GOT3 (cell line): ENCODE results near the gene FAT1.

Experiments
- DNase-seq: peaks from one replicate; lab custom pipeline; 2025; ENCODE audit warnings: mixed read lengths; lab: John Stamatoyannopoulos, UW

FAT1 gene

GRCh38 chr4:186619088-186619487, 104.6 kb downstream of the FAT1 start:
- no peak for DNase-seq

- DNase-seq = no peak
These were observed 105.7 kb downstream of the FAT1 start for GRCh38 chr4:186617921-186618320.

GRCh38 chr4:186607490-186607889, 116.2 kb downstream of the FAT1 start:
- DNase-seq = no peak

- DNase-seq = no peak
These were observed 117.1 kb downstream of the FAT1 start for GRCh38 chr4:186606591-186606992.

GRCh38 chr4:186605261-186605865, 118.3 kb downstream of the FAT1 start:
- no peak for DNase-seq

- no peak for DNase-seq
These were observed 119.4 kb downstream of the FAT1 start for GRCh38 chr4:186604124-186604807.

- no peak for DNase-seq
These were observed 120.7 kb downstream of the FAT1 start for GRCh38 chr4:186602978-186603377.

GRCh38 chr4:186599483-186599882, 124.2 kb downstream of the FAT1 start:
- no peak for DNase-seq

- DNase-seq = no peak
These were observed 125.0 kb downstream of the FAT1 start for GRCh38 chr4:186598686-186599085.

GRCh38 chr4:186596850-186597390, 126.7 kb downstream of the FAT1 start:
- DNase-seq = no peak

- no peak for DNase-seq
These were observed 127.3 kb downstream of the FAT1 start for GRCh38 chr4:186596346-186596745.

- no peak for DNase-seq
These were observed 130.1 kb downstream of the FAT1 start for GRCh38 chr4:186593587-186593973.

- no peak for DNase-seq
These were observed 130.6 kb downstream of the FAT1 start for GRCh38 chr4:186592966-186593586.

GRCh38 chr4:186592445-186592844, 131.2 kb downstream of the FAT1 start:
- no peak for DNase-seq

GRCh38 chr4:186591651-186592050, 132.0 kb downstream of the FAT1 start:
- DNase-seq = no peak

GRCh38 chr4:186588503-186588902, 135.2 kb downstream of the FAT1 start:
- DNase-seq = no peak

- no peak for DNase-seq
These were observed 136.1 kb downstream of the FAT1 start for GRCh38 chr4:186587416-186588018.

GRCh38 chr4:186586205-186586604, 137.5 kb downstream of the FAT1 start:
- DNase-seq = no peak

- no peak for DNase-seq
These were observed 138.7 kb downstream of the FAT1 start for GRCh38 chr4:186584912-186585311.

GRCh38 chr4:186581421-186581820, 142.2 kb downstream of the FAT1 start:
- no peak for DNase-seq

GRCh38 chr4:186580669-186581068, 143.0 kb downstream of the FAT1 start:
- no peak for DNase-seq

- DNase-seq = no peak
These were observed 153.3 kb downstream of the FAT1 start for GRCh38 chr4:186570193-186570996.
